ENCODE measurements around the gene KLF4.

- TF ChIP-seq TAF1 (IDR thresholded peaks at IDR 0.05; ENCODE audit: low read depth) = no peak
- TF ChIP-seq EP300 (IDR thresholded peaks at IDR 0.05; ENCODE audit: borderline replicate concordance) = no peak
- no peak for TF ChIP-seq CREB1 (IDR thresholded peaks at IDR 0.05; ENCODE audit: low read depth)
- TF ChIP-seq MAX (IDR thresholded peaks at IDR 0.05) = no peak
- TF ChIP-seq YY1 (IDR thresholded peaks at IDR 0.05; ENCODE audit: low read depth) = no peak
- no peak for TF ChIP-seq ZBTB7A (IDR thresholded peaks at IDR 0.05; ENCODE audit: low read depth)
- no peak for TF ChIP-seq REST (IDR thresholded peaks at IDR 0.05; ENCODE audit: low read depth)
- no peak for TF ChIP-seq RAD21 (IDR thresholded peaks at IDR 0.05; ENCODE audit: low read depth)
Measured at GRCh38 chr9:107487521-107488374, 1.8 kb downstream of the KLF4 start.
